Spleen (tissue), 7 donors: Measurements from ENCODE around the gene NBAS.

ENCODE experiments used
- CTCF ChIP-seq, 11 experiments: fragments of 200-600 bp in 7 of 11; fragments of 450-650 bp in 4 of 11; sonication (generic) in 4 of 11; IDR thresholded peaks in 8 of 11; conservative IDR thresholded peaks in 3 of 11; 1 replicate in 7 of 11; 2 replicates in 4 of 11; pipeline versions ENCODE4 v1.4.0 to v1.8.0; 2016 to 2021; ENCODE audit warnings: antibody characterized with exemption in 11 of 11, inconsistent platforms in 4 of 11, mild to moderate bottlenecking in 1 of 11
- POLR2A ChIP-seq, 3 donors: fragments of 450-650 bp; IDR thresholded peaks; one replicate each; pipeline ENCODE4 v1.5.1; 2017; ENCODE audit warnings: antibody characterized with exemption in 3 of 3, mild to moderate bottlenecking in 1 of 3
- donor health status: DM: no; HTN: no; CAD: no; lungs with moderate emphysema.
- donor health status: DM: no; HTN: no; CAD: no.
- donor health status: DM: no; HTN: no; CAD: no.

DNA sequence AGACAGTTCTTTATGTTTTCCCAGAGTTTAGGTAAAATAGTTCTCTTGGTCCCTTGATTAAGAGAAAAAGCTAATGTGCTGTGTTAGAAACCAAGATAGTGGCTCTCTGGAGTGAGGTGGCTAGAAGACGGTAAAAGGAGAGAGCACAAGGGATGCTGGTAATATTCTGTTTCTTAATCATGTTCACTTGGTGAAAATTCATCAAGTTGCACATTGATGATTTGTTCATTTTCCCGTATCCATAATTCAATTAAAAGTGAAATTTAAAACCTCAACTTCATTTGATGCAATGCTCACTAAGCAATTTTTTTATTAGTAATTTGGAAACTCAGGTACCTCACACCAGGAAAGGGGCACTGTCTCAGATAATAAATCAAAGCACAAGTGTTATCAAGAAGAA is 113.8 kb downstream of the NBAS start:
- TF ChIP-seq CTCF (IDR thresholded peaks at IDR 0.05 in 8 of 11, conservative IDR thresholded peaks at IDR 0.05 in 3 of 11) (no peak), POLR2A (IDR thresholded peaks at IDR 0.05) (no peak)
